HG03280 (cell line): ENCODE measurements around the gene SFT2D1.

ENCODE experiments used
- ATAC-seq: cut with Tn5 transposase; IDR thresholded peaks from one replicate; pipeline ENCODE4 v1.9.1; 2021; ENCODE audit warnings: mild to moderate bottlenecking, moderate library complexity; ENCODE audit not compliant: unreplicated experiment

SFT2D1 gene

GRCh38 chr6:166282394-166283032, 59.8 kb downstream of the SFT2D1 start:
- no peak for ATAC-seq

GRCh38 chr6:166281104-166281503, 61.2 kb downstream of the SFT2D1 start:
- no peak for ATAC-seq

- no peak for ATAC-seq
Measured at GRCh38 chr6:166279393-166279679, 63.0 kb downstream of the SFT2D1 start.

- ATAC-seq, result no peak
Measured at GRCh38 chr6:166278579-166279392, 63.6 kb downstream of the SFT2D1 start.

- ATAC-seq, result no peak
Measured at GRCh38 chr6:166277892-166278578, 64.3 kb downstream of the SFT2D1 start.

GRCh38 chr6:166277018-166277417, 65.3 kb downstream of the SFT2D1 start:
- no peak for ATAC-seq

GRCh38 chr6:166275714-166276166, 66.6 kb downstream of the SFT2D1 start:
- ATAC-seq, result peak; percentile 85

GRCh38 chr6:166274739-166275370, 67.5 kb downstream of the SFT2D1 start:
- ATAC-seq, result no peak

- ATAC-seq, result no peak
Measured at GRCh38 chr6:166274163-166274562, 68.2 kb downstream of the SFT2D1 start.

- ATAC-seq, result no peak
Measured at GRCh38 chr6:166271376-166271765, 71.0 kb downstream of the SFT2D1 start.

GRCh38 chr6:166270706-166271375, 71.5 kb downstream of the SFT2D1 start:
- ATAC-seq, result no peak
